Motor neuron (in vitro differentiated cells): ENCODE results near the gene TET2. TPM values are rescaled to one million over a fixed set of nuclear protein-coding genes. Genes with fewer than 3 reads are reported as not detected.

Source experiments
- ATAC-seq, 8 experiments: fragments of 200-7000 bp; cut with Tn5 transposase; replicated peaks in 6 of 8; 2 replicates each; pipeline ENCODE4 v1.8.0; 2021; ENCODE audit warnings: mild to moderate bottlenecking in 8 of 8, moderate library complexity in 8 of 8
- H3K27ac ChIP-seq, 2 donors: fragments of 250-450 bp; sonication (Bioruptor Pico); 2 replicates each; pipeline ENCODE4 v1.9.0; 2021; ENCODE audit warnings: antibody characterized with exemption in 2 of 2, mild to moderate bottlenecking in 2 of 2, moderate library complexity in 1 of 2
- H3K4me1 ChIP-seq, 2 donors: fragments of 250-450 bp; sonication (Bioruptor Pico); replicated peaks in 1 of 2; 2 replicates each; pipeline ENCODE4 v1.6.1; 2021; ENCODE audit warnings: antibody characterized with exemption in 2 of 2, mild to moderate bottlenecking in 2 of 2, moderate library complexity in 1 of 2
- H3K4me3 ChIP-seq, 5 donors: fragments of 250-450 bp; sonication (Bioruptor Pico); 2 replicates each; pipeline ENCODE4 v1.9.0; 2021; ENCODE audit warnings: antibody characterized with exemption in 5 of 5, mild to moderate bottlenecking in 5 of 5, moderate library complexity in 4 of 5
- WGBS, 10 experiments: fragments of 450-650 bp; shearing (Covaris generic); methylation state at CpG; one replicate each; pipeline ENCODE4 v1.0.0; 2022; 5-methylcytosine and 5-hydroxymethylcytosine counted together
- in situ Hi-C, 9 experiments: fragments of 400-800 bp; cut with MboI; loops; one replicate each; pipeline ENCODE4 v1.15.0; 2021; ENCODE audit warnings: low sequenced_read_pairs in 9 of 9, low pct_unique_long_range_greater_than_20kb in 2 of 9; ENCODE audit not compliant: unreplicated experiment in 9 of 9
- total RNA-seq, 8 experiments: library from RNA; unstranded; fragments of 300-600 nt; gene quantifications; 2 replicates each; pipeline versions ENCODE4 v1.2.3 to v1.2.4, GENCODE V29; 2022

Gene TET2
- total RNA-seq, 8 experiments from 2014 or later = 6.5 to 57.0 (median 35.6) TPM

DNA sequence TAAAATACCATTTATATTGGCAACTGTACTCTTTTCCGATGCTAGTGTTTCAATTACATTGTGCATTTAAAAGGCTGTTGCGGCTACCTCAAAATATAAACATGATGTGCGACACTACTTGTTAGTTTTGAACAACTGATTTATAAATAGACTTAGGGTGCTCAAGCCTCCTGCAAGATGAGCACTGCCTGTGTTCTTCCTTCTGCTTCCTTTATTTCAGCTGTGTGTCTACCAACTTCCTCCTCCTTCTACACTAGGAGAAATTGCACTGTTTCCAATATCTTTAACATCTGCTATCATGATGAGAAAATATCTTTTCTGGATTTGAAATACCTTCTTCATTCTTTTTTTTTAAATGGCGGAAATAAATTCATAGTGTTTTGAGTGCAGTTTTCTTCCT, 24.0 kb downstream of the TET2 start:
- no peak overlapping the region for H3K27ac ChIP-seq
- no peak for ATAC-seq
- WGBS, 10 experiments = 79 to 100% (median 92%) methylated on average over 1 to 4 of the region's 4 CpGs

DNA sequence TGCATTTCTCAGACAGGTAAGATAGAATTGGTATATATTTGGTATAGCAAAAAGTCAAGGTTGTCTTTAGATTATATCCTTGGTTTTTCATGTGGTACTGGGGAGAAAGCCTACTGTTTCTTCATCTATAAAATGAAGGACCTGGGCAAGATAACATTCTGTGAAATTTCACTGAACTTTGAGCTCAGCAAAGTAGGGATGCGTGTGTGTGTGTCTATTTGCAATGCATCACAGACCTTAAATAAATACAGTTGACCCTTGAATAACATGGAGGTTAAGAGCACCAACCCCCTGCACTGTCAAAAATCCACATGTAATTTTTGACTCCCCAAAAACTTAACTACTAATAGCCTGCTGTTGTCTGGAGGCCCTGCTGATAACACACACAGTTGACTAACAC, 25.2 kb downstream of the TET2 start:
- in situ Hi-C loops = no loop called here
- 60 to 100% (median 100%) methylated on average over 1 of the region's 1 CpG; no CpG with 5 or more reads in 4 of the 10 experiments for WGBS, 10 experiments
- H3K4me1 ChIP-seq = no peaks in the 10 kb centered on the region

More for the DNA sequence above, 24.0 kb downstream of the TET2 start:
- in situ Hi-C loops = no loop called here
- no peak overlapping the region for H3K4me3 ChIP-seq
- no peaks in the 10 kb centered on the region for H3K4me1 ChIP-seq

DNA sequence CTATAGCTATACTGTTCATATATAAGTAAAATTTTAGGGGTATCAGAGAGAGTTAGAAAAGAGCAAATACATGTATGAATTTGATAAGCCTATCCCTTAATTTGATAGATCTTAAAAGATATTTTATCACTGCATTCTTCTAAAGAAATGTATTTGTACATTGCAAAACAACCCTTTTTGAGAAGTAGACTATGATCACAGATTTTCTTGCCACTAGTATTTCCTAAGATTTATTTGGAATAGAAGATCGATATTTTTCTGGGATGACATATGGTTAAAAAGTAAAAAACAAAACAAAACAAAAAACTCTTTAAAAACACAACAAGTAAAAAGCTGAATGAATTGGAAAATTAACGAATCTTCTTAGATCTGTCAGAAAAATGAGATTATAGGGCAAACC, 27.4 kb downstream of the TET2 start:
- 86 to 100% (median 96%) methylated on average over 1 to 2 of the region's 2 CpGs for WGBS, 10 experiments
- in situ Hi-C loops = no loop called here
- Histone ChIP-seq H3K27ac (no peak overlapping the region), H3K4me3 (no peak overlapping the region), H3K4me1 (no peaks in the 10 kb centered on the region)
- ATAC-seq = no peak

More for the DNA sequence above, 25.2 kb downstream of the TET2 start:
- Histone ChIP-seq H3K27ac (no peak overlapping the region), H3K4me3 (no peak overlapping the region)
- no peak for ATAC-seq

DNA sequence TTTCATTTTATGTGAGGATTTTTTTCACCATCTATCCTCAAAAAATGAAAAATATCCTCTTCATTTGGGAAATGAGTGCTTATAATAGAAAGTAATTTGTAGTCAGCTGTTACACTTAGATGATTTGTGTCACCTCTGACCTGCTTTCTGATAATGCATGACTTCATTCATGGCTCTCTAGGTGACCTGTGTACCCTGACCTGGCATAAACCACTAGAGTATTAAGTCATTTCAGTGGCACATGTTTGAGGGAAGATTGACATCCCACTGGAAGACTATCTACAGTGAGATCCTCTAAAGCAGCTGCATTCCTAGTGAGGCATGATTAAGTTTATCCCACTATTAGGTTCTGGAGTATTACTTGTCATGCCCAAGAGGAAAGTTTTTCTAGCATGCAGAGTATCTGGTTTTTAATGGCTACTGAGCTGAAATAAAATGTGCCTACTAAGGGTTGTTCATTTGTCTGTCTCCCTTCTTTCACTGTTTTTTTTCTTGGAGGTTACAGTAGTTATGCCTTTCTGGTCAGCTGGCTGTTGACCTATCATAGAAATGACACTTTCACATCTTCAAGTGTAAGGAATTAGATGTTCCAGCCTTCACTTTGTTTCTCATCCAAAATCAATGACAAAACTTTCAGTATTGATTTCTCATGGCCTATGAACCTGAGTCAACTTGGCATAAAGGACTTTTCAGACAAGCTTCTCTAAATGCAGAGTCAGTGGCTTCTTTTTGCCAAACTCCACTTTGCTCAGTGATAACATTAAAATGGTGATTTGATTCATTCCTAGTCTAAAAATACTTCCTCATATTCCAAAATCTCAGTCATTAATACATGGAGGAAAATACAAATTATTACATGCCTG, 33.1 kb downstream of the TET2 start:
- ATAC-seq = peak in 5 of 8 experiments; percentile 50 to 91 (median 79)
- Histone ChIP-seq H3K4me3 (no peak overlapping the region), H3K27ac (no peak overlapping the region), H3K4me1 (no peaks in the 10 kb centered on the region)
- in situ Hi-C loops = no loop called here

DNA sequence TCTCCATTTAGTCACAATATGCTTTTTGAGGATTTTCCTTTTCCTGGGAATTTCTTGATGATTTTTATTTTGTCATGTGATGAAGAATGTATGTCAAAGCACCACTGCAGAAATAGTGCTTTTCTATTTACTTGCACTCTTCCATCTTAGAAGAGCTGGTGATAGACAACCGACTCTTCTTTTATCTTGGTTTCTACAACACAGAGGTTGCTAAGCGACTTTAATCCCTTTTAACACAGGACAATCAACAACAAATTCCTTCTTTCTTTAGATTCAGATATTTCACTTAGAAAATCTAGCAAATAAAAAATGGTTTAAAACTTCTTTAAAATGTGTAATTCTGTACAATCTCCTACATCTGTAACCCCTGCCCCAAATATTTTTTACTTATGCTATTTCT, 34.6 kb downstream of the TET2 start:
- peak in 1 of 8 experiments; percentile 79 for ATAC-seq
- in situ Hi-C loops = no loop called here
- 50 to 89% (median 69%) methylated on average over 2 of the region's 2 CpGs; no CpG with 5 or more reads in 2 of the 10 experiments for WGBS, 10 experiments

DNA sequence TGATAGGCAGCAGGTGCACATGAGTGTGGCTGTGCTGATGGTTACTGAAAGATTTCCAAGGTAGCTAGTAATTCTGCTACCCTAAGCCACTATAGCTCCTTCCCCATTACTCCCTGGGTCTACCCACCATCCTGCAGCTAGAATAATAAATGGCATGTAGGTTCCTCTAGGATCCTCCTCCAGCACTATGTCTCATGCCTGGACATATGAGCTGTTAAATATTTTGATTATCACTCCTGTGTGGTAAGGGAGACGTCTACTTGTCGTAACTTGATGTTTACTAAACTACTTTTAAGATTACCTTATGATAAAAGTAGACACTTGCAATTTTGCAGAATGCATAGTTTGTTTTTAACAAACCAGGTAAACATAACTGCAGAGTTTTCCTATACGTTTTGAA, 35.5 kb downstream of the TET2 start:
- H3K4me1 ChIP-seq = no peaks in the 10 kb centered on the region
- no peak overlapping the region for H3K4me3 ChIP-seq
- WGBS, 10 experiments = 56 to 100% (median 82%) methylated on average over 1 to 3 of the region's 3 CpGs
- ATAC-seq = no peak
- in situ Hi-C loops = no loop called here
- no peak overlapping the region for H3K27ac ChIP-seq

More for the DNA sequence above, 34.6 kb downstream of the TET2 start:
- H3K27ac ChIP-seq = no peak overlapping the region
- no peaks in the 10 kb centered on the region for H3K4me1 ChIP-seq
- no peak overlapping the region for H3K4me3 ChIP-seq

DNA sequence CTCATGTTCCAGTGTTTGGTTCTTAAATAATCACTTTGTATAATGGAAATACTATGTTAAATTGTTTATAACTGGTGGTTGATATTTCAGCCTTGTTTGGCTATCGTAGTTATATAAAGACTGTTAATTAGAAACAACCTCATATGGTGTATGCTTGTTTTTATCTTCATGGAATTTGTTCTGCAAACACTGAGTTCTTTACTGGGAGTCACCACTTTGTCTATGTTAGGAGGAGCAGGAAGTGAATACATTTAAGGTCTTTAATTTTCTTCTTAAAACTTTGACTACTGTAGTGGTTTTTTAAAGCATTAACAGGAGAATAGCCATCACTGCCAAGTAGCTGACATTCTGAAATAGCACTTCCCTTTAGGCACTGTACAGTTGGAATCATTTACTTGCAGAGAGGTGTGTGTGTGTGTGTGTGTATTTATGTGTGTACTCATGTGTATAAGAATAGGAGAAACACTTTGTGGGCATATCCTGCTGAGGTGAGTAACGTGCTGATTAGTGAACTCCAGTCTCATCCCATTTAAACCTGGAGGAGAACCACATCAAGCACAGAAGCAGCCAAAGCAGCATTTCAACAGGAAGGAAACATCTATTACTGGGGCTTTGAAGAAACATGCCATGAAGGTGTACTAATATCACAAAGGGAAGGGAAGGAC, 37.8 kb downstream of the TET2 start:
- no peak for ATAC-seq
- Histone ChIP-seq H3K4me3 (no peak overlapping the region), H3K27ac (no peak overlapping the region), H3K4me1 (no peaks in the 10 kb centered on the region)
- 44 to 100% (median 91%) methylated on average over 1 to 2 of the region's 2 CpGs for WGBS, 10 experiments
- in situ Hi-C loops = no loop called here

DNA sequence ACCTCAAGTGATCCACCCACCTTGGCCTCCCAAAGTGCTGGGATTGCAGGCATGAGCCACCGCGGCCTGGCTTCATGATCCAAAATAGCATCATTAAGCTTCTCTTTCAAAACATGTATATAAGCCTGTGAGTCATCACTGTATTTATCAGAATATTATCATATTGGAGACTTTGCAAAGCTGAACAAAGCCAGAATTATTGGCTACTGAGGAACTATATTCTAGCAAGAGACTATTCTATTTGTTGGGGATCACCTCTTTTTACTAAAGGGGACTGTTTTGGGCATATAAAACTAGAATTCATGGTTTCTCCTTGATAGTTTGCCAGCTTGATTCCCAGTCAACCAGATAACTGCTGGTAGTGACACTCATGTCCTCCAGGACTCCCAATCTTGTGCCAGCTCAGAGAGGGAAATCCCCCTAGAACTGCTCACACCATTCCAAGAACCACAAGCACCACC, 40.1 kb downstream of the TET2 start:
- H3K27ac ChIP-seq = no peak overlapping the region
- WGBS, 10 experiments = 33 to 100% (median 77%) methylated on average over 2 of the region's 2 CpGs; no CpG with 5 or more reads in 6 of the 10 experiments
- peak in 3 of 8 experiments; percentile 41 to 96 (median 92) for ATAC-seq
- no peaks in the 10 kb centered on the region for H3K4me1 ChIP-seq
- in situ Hi-C loops = no loop called here
- H3K4me3 ChIP-seq = no peak overlapping the region

DNA sequence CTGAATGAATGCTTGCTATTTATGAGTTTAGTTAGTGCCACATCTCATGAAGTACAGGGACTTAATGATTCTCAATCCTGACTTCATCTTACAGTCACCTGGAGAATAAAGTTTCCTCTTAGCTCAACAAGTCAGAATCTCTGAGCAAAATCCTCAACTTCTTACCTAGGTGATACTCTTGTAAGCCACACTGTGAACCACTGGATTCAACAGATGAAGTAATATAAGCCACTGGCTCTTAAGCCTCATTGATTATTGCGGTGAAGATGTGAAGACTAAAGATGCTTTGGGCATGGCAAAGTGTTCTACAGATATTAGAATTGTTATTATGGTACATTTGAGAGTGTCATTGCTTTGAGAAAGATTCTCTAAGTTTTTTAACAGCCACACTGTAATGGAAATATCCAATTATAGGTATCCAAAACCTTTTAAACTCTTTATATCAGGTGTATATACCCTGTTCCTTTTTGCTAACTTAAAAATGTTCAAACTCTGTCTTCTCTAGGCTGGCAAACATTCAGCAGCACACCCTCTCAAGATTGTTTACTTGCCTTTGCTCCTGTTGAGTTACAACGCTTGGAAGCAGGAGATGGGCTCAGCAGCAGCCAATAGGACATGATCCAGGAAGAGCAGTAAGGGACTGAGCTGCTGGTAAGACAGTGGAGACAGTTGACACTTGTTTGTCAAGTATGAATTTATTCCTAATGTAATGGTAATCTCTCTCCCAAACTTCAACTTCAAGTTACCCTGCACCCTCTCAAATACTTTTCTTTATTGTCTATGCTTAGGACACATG, 43.4 kb downstream of the TET2 start:
- H3K4me1 ChIP-seq = no peaks in the 10 kb centered on the region
- H3K27ac ChIP-seq = no peak overlapping the region
- whole genome bisulfite sequencing, 10 experiments = 20 to 100% (median 60%) methylated on average over 1 to 2 of the region's 2 CpGs; no CpG with 5 or more reads in 1 of the 10 experiments
- in situ Hi-C loops = no loop called here
- no peak for ATAC-seq
- no peak overlapping the region for H3K4me3 ChIP-seq

DNA sequence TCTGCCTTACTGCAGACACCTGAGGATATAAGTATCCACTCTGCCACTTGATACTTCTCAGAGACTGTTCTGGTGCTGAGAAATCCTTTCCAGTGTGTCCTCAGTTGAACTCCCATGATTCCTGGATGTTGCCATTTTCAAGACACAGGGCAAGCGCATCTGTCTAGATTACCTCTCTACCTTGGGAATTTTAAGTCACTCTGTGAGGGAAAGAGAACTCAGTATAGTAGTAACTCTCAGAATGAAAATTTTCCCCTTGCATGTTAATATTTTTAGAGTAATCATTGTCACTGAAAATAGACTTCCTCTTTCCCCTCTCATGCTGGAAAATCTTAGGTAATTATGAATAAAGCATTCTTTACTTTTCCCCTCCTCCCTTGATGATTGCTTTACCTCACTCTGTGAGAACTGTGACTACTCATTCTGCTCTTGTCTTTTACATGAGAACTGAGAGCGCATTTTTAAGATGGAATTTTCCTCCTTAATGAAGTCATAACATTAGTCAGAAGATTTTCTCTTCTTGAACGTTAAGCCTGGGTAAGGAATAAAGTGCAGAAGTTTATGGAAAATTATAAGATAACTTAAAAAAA, 45.0 kb downstream of the TET2 start:
- peak in 1 of 8 experiments; percentile 22 for ATAC-seq
- Histone ChIP-seq H3K4me1 (no peaks in the 10 kb centered on the region), H3K27ac (no peak overlapping the region), H3K4me3 (no peak overlapping the region)
- in situ Hi-C loops = no loop called here
- 45 to 73% (median 64%) methylated on average over 2 to 3 of the region's 3 CpGs; no CpG with 5 or more reads in 1 of the 10 experiments for WGBS, 10 experiments

DNA sequence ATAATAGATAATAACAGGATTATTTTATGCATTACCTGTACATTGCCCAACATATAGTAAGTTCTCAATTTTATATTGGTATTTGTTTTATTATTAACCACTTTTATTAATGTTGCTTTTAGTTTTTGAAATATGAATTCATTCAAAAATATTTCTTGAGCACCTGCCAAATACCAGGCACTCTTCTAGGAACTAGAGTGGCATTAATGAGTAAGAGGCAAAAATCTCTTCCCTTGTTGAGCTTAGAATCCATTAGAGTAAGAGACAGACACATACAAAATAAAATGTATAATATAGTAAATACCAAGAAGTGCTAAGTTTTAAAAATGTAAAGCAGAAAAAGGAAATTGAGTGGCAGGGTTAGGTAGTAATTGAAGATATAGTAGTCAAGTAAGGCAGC, 45.8 kb downstream of the TET2 start:
- in situ Hi-C loops = no loop called here
- Histone ChIP-seq H3K27ac (no peak overlapping the region), H3K4me1 (no peaks in the 10 kb centered on the region), H3K4me3 (no peak overlapping the region)
- ATAC-seq = no peak

DNA sequence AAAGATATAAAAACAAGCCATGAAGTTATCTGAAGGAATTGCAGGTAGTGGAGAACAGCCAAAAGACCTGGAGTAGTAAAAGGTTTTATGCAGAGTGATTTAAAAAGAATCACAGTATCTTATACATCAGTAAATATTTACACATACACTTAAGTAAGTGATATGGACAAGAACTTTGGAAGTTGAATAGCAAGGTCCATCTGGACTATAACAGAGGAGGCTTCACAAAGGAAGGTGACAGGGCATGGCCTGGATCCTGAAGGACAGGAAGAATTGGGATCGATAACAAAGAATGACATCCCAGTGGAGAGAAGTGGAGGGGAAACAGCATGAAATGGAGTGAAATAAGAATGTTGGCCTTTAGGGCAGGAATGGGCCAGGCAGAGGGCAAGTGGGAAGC, 46.2 kb downstream of the TET2 start:
- Histone ChIP-seq H3K4me3 (no peak overlapping the region), H3K27ac (no peak overlapping the region), H3K4me1 (no peaks in the 10 kb centered on the region)
- no peak for ATAC-seq
- in situ Hi-C loops = no loop called here
- 80 to 100% (median 100%) methylated on average over 1 of the region's 1 CpG; no CpG with 5 or more reads in 3 of the 10 experiments for WGBS, 10 experiments

DNA sequence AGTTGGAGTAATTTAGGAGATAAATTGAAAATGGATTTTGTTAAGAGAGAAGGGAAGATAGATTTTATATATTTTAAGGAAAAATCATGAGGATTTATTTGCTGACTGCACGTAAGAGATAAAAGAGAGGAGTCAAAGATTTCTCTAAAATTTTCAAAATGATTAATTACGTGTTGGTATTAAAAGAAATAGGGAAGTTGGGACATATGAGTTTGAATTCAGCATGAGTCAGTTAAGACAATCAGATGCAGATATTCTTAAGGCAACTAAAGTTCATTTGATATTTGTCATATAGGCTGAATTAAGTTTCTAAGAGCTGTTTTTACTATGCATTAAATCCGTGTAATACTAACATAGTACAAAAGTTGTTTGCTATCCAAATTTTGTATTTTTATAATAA, 46.9 kb downstream of the TET2 start:
- 78 to 100% (median 95%) methylated on average over 2 to 3 of the region's 3 CpGs for WGBS, 10 experiments
- in situ Hi-C loops = no loop called here
- no peak for ATAC-seq
- H3K4me3 ChIP-seq = no peak overlapping the region
- H3K4me1 ChIP-seq = no peaks in the 10 kb centered on the region
- no peak overlapping the region for H3K27ac ChIP-seq
